WTC11 (cell line): ENCODE results near the gene SPOCD1.

Experiments used
- CREB1 ChIP-seq: sonication (generic); formaldehyde crosslinking; IDR thresholded peaks from 2 replicates; pipeline ENCODE4 v1.8.0; 2023; ENCODE audit warnings: mild to moderate bottlenecking, missing genetic modification reagents
- ESRRA ChIP-seq: sonication (generic); formaldehyde crosslinking; IDR thresholded peaks from 2 replicates; pipeline ENCODE4 v1.8.1; 2022; ENCODE audit warnings: mild to moderate bottlenecking, missing genetic modification reagents, borderline replicate concordance
- NFE2L1 ChIP-seq: sonication (generic); formaldehyde crosslinking; IDR thresholded peaks from 2 replicates; pipeline ENCODE4 v1.8.1; 2023; ENCODE audit warnings: missing genetic modification reagents
- SP1 ChIP-seq: sonication (generic); formaldehyde crosslinking; conservative IDR thresholded peaks from 2 replicates; pipeline ENCODE4 v1.8.1; 2022; ENCODE audit warnings: missing genetic modification reagents
- TEAD4 ChIP-seq: sonication (generic); formaldehyde crosslinking; IDR thresholded peaks from 2 replicates; pipeline ENCODE4 v1.8.0; 2022; ENCODE audit warnings: mild to moderate bottlenecking, missing genetic modification reagents
- ZBTB21 ChIP-seq: sonication (generic); formaldehyde crosslinking; IDR thresholded peaks from 2 replicates; pipeline ENCODE4 v1.8.1; 2023; ENCODE audit warnings: mild to moderate bottlenecking, missing genetic modification reagents, borderline replicate concordance
- TF ChIP-seq, protein P1 (sequence below): fragments of 200-600 bp; IDR thresholded peaks from 2 replicates; pipeline ENCODE4 v1.8.0; 2022; ENCODE audit warnings: antibody characterized with exemption
- TF ChIP-seq, protein P2 (sequence below): sonication (generic); formaldehyde crosslinking; IDR thresholded peaks from 2 replicates; pipeline ENCODE4 v1.8.1; 2022; ENCODE audit warnings: mild to moderate bottlenecking, moderate library complexity, missing genetic modification reagents
- TF ChIP-seq, protein P3 (sequence below): sonication (generic); formaldehyde crosslinking; IDR thresholded peaks from 2 replicates; pipeline ENCODE4 v1.8.1; 2022; ENCODE audit warnings: low read depth, missing genetic modification reagents, borderline replicate concordance
- TF ChIP-seq, protein P4 (sequence below): sonication (generic); formaldehyde crosslinking; IDR thresholded peaks from 2 replicates; pipeline ENCODE4 v1.8.0; 2022; ENCODE audit warnings: mild to moderate bottlenecking, missing genetic modification reagents
- TF ChIP-seq, protein P5 (sequence below): sonication (generic); formaldehyde crosslinking; IDR thresholded peaks from 2 replicates; pipeline ENCODE4 v1.8.0; 2022; ENCODE audit warnings: mild to moderate bottlenecking, missing genetic modification reagents

DNA sequence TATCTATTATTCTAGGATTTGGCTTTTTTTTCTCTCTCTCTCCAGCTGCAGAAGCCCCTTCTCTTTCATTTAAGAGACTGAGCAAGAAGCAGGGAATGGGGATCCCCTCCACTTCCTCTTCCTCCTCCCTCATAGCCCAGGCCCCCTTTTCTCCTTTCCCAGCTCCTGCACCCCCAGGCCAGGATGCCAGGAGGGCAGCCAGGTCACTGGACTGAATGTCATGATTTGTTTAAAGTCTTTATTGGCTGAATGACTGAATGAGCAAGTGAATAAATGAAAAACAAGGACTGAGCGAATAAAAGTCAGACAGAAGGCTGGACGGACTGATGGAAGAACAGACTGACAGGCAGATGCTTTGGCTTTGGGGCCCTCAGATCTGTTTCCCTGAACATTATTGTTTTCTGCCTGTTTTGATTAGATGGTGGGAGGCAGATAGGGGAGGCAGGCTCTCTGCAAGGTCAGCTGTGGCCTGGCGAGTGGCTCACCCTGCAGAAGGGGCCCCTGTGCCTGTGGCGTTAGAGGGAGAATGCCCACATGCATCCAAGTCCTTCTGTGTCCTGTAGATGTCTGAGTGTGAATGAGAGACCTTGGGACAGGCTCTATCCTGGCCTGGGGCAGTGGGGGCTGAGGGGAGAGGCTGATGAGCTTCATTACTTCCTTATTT, 31.3 kb downstream of the SPOCD1 start:
- TF ChIP-seq, protein P1, sequence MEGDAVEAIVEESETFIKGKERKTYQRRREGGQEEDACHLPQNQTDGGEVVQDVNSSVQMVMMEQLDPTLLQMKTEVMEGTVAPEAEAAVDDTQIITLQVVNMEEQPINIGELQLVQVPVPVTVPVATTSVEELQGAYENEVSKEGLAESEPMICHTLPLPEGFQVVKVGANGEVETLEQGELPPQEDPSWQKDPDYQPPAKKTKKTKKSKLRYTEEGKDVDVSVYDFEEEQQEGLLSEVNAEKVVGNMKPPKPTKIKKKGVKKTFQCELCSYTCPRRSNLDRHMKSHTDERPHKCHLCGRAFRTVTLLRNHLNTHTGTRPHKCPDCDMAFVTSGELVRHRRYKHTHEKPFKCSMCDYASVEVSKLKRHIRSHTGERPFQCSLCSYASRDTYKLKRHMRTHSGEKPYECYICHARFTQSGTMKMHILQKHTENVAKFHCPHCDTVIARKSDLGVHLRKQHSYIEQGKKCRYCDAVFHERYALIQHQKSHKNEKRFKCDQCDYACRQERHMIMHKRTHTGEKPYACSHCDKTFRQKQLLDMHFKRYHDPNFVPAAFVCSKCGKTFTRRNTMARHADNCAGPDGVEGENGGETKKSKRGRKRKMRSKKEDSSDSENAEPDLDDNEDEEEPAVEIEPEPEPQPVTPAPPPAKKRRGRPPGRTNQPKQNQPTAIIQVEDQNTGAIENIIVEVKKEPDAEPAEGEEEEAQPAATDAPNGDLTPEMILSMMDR: no peak
- TF ChIP-seq CREB1 (CRISPR knock-in tag) (no peak), NFE2L1 (CRISPR knock-in tag) (no peak), SP1 (CRISPR knock-in tag) (no peak), TEAD4 (CRISPR knock-in tag) (no peak), ZBTB21 (CRISPR knock-in tag) (no peak), ESRRA (CRISPR knock-in tag) (no peak)
- TF ChIP-seq, protein P2, sequence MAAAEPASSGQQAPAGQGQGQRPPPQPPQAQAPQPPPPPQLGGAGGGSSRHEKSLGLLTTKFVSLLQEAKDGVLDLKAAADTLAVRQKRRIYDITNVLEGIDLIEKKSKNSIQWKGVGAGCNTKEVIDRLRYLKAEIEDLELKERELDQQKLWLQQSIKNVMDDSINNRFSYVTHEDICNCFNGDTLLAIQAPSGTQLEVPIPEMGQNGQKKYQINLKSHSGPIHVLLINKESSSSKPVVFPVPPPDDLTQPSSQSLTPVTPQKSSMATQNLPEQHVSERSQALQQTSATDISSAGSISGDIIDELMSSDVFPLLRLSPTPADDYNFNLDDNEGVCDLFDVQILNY (CRISPR knock-in tag): no peak
- TF ChIP-seq, protein P3, sequence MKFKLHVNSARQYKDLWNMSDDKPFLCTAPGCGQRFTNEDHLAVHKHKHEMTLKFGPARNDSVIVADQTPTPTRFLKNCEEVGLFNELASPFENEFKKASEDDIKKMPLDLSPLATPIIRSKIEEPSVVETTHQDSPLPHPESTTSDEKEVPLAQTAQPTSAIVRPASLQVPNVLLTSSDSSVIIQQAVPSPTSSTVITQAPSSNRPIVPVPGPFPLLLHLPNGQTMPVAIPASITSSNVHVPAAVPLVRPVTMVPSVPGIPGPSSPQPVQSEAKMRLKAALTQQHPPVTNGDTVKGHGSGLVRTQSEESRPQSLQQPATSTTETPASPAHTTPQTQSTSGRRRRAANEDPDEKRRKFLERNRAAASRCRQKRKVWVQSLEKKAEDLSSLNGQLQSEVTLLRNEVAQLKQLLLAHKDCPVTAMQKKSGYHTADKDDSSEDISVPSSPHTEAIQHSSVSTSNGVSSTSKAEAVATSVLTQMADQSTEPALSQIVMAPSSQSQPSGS (CRISPR knock-in tag): no peak
- TF ChIP-seq, protein P4, sequence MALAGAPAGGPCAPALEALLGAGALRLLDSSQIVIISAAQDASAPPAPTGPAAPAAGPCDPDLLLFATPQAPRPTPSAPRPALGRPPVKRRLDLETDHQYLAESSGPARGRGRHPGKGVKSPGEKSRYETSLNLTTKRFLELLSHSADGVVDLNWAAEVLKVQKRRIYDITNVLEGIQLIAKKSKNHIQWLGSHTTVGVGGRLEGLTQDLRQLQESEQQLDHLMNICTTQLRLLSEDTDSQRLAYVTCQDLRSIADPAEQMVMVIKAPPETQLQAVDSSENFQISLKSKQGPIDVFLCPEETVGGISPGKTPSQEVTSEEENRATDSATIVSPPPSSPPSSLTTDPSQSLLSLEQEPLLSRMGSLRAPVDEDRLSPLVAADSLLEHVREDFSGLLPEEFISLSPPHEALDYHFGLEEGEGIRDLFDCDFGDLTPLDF: no peak
- TF ChIP-seq, protein P5, sequence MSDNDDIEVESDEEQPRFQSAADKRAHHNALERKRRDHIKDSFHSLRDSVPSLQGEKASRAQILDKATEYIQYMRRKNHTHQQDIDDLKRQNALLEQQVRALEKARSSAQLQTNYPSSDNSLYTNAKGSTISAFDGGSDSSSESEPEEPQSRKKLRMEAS (CRISPR knock-in tag): no peak
